Fibroblast of villous mesenchyme (primary cell): ENCODE measurements around the gene AATK. TPM values are rescaled to one million over a fixed set of nuclear protein-coding genes. Genes with fewer than 3 reads are reported as not detected.

Experiments
- DNase-seq: peaks from one replicate; pipeline ENCODE4 v3.0.0-alpha.2; 2010; ENCODE audit warnings: low read depth
- H3K4me3 ChIP-seq: 2 replicates; pipeline ENCODE4 v1.5.1; 2011; ENCODE audit warnings: low read depth, mild to moderate bottlenecking, low read length
- total RNA-seq: library from RNA; depleted of rRNA; stranded (reverse); fragments of >200 nt; gene quantifications from 2 replicates; pipeline ENCODE4 v1.2.3, GENCODE V29; 2012
- TF ChIP-seq, protein P1 (sequence below): IDR thresholded peaks from 2 replicates; pipeline ENCODE4 v1.5.1; 2012; ENCODE audit warnings: low read depth, mild to moderate bottlenecking, low read length; ENCODE audit not compliant: insufficient read depth

The AATK gene
- total RNA-seq, 1 donor: under 0.01 TPM

DNA sequence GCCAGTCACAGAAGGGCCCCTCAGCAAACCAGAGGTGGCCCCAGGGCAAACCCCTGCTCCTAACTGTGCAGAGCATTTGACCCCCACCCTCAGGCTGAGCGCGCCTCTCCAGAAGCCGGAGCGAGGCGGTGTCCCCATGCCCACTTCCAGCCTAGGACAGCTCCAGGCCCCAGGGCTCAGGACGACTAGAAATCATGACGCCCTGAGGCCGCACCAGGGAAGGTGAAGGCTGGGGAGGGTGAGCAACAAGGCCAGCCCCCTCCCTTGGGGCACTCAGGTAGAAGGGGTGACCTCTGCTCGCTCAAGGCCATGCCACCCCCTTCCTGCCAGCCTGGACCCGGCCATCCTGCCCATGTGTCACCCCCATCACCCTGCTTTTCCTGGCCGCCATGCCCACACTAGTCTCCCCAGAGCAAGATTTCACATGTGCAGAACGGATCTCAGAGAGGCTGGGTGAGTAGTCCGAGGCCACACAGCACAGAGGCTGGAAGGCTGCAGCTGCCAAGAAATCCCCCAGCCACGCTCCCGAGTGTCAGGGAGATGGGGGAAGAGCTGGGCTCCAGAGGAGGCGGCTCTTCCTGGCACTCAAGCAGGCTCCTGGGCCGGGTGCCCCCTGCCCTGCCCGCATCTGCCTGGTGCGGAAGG lies 2.8 kb downstream of the AATK start:
- DNase-seq: no peak
- TF ChIP-seq, protein P1, sequence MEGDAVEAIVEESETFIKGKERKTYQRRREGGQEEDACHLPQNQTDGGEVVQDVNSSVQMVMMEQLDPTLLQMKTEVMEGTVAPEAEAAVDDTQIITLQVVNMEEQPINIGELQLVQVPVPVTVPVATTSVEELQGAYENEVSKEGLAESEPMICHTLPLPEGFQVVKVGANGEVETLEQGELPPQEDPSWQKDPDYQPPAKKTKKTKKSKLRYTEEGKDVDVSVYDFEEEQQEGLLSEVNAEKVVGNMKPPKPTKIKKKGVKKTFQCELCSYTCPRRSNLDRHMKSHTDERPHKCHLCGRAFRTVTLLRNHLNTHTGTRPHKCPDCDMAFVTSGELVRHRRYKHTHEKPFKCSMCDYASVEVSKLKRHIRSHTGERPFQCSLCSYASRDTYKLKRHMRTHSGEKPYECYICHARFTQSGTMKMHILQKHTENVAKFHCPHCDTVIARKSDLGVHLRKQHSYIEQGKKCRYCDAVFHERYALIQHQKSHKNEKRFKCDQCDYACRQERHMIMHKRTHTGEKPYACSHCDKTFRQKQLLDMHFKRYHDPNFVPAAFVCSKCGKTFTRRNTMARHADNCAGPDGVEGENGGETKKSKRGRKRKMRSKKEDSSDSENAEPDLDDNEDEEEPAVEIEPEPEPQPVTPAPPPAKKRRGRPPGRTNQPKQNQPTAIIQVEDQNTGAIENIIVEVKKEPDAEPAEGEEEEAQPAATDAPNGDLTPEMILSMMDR: no peak
- no peak overlapping the region for H3K4me3 ChIP-seq

DNA sequence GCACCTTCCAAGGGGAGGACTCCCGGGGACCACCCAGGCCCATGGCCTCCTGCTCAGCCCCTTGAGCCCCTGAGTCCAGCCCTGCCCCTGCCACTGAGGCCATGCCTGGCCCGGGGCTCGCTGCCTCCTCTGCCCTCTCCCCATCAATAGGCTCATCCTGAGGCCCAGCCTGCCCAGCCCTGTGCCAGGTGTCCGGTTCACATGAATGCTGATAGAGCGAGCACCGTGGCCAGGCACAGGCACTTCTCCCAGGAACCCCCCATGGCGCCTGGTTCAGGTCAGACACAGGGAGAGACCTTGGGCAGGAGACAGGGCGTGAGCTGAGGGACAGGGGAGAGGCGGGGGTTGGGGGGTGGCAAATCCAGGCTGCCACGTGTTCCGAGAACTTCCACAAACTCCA lies 3.5 kb downstream of the AATK start:
- TF ChIP-seq, protein P1: no peak
- H3K4me3 ChIP-seq: no peak overlapping the region
- DNase-seq: no peak

DNA sequence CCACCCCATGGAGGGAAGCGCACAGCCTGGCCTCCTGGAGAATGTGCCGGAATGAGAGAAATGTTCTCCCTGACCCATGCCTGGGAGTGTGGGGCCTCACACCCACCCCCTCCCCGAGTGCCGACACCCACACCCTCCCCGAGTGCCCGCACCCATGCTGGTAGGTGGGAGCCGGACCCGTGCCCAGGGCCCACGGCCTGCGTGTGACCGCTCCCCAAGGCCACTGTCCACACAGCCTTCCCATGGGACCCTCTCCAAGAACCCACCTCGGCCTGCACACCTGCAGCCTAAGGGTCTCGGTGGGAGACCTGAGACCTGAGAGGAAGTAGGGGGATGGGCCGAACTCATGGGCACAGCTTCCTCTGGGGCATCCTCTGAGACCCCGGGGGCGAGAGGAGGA lies 4.0 kb downstream of the AATK start:
- TF ChIP-seq, protein P1: no peak
- DNase-seq: no peak
- H3K4me3 ChIP-seq: no peak overlapping the region

DNA sequence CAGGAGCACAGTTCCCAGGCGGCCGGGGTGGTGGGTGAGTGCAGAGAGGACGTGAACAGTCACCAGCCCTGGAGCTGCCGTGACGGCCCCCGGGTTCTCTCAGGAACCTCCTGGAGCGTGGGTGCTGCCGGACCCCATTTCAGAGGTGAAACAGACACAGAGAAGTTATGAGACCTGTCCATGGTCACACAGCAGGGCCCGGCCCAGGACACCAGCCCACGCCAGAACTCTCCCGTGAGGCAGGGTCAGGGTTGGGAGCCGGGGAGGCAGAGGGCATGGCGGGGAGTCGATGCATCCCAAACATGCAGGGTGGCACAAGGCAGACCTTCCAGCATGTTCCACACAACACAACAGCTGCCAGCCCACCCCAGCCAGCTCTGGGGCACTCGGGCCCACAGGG lies 4.5 kb downstream of the AATK start:
- no peak overlapping the region for H3K4me3 ChIP-seq
- DNase-seq: no peak
- TF ChIP-seq, protein P1: no peak

DNA sequence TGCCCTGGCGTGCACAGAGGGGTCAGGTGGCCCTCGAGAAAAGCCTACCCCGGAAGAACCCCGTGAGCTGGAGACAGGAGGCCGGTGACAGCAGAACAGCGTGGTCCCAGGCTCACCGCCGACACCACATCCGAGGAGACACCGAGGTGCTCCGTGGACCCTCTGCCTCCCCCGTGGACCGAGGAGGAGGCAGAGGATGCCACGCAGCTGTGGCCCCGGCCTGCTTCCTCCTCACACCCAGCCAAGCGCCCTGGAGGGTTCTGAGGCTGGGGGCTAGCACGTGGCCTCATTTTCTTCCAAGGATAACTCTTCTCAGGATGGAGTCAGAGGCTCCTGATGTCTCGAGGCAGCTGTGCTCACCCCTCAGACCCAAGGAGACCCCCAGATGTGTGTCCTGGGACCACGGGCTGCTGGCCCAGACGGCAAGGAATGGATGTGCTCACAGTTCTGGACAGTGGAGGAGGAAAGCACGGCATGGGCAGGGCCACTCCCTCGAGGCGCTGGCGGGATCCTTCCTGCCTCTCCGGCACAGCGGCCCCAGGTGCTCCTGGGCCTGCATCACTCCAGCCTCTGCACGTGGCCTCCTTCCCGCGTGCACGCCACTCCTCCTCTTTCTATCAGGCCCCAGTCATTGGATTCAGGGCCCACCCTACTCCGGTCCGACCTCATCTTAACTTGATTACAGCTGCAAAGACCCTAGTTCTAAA lies 5.1 kb downstream of the AATK start:
- TF ChIP-seq, protein P1: no peak
- no peak for DNase-seq
- no peak overlapping the region for H3K4me3 ChIP-seq

DNA sequence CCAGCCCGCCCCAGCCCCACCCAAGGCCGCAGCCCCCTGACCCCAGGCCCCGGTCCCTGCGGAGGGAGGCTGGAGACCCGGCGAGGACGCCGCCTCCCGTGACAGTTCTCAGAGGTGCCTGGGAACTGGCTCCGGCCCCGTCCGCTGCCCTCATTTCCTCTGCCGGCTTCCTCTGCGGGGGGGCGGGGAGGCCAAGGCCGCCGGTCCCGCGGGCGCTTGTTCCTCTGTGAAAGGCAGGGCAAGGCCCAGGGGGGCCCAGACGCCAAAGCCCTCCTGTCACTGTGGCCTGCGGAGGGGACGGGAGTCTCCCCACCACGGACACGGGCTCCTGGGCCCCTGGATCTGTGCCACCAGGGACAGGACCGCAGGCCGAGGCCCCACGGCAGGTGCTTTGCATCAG lies 5.7 kb downstream of the AATK start:
- DNase-seq: no peak
- TF ChIP-seq, protein P1: no peak
- no peak overlapping the region for H3K4me3 ChIP-seq
